ENCODE data around the gene HASPIN.
"Not testable (repeated sequence)": the region's sequence is repeated elsewhere in the genome, so short reads cannot be mapped to it uniquely, and the experiment has no call there.

Gene HASPIN

GRCh38 chr17:3695723-3696411 lies 27.8 kb upstream of the HASPIN start, which contains the start of gene P2RX5:
Gene P2RX5 (minus strand): TSS chr17:3696155. CDS start chr17:3696005, 150 bp downstream.
- no peak for DNase-seq (ENCODE audit: low spot score)

GRCh38 chr17:3697103-3697476 lies 26.6 kb upstream of the HASPIN start:
- DNase-seq (ENCODE audit: low spot score) = no peak

GRCh38 chr17:3698139-3698538 lies 25.6 kb upstream of the HASPIN start:
- no peak for DNase-seq (ENCODE audit: low spot score)

- no peak for DNase-seq (ENCODE audit: low spot score)
These were observed 23.8 kb upstream of the HASPIN start for GRCh38 chr17:3699951-3700350.

- DNase-seq (ENCODE audit: low spot score) = not testable (repeated sequence)
These were observed 21.6 kb upstream of the HASPIN start for GRCh38 chr17:3702041-3702539.

- no peak for DNase-seq (ENCODE audit: low spot score)
These were observed 18.6 kb upstream of the HASPIN start for GRCh38 chr17:3704931-3705717.

GRCh38 chr17:3705718-3705984 lies 18.1 kb upstream of the HASPIN start:
- DNase-seq (ENCODE audit: low spot score) = not testable (repeated sequence)

GRCh38 chr17:3708366-3708765 lies 15.3 kb upstream of the HASPIN start:
- DNase-seq (ENCODE audit: low spot score) = no peak

- no peak for DNase-seq (ENCODE audit: low spot score)
These were observed 12.7 kb upstream of the HASPIN start for GRCh38 chr17:3710951-3711383.

GRCh38 chr17:3712811-3713463 lies 10.8 kb upstream of the HASPIN start:
- DNase-seq (ENCODE audit: low spot score) = no peak

GRCh38 chr17:3715296-3715695 lies 8.4 kb upstream of the HASPIN start:
- no peak for DNase-seq (ENCODE audit: low spot score)

GRCh38 chr17:3718201-3718600 lies 5.5 kb upstream of the HASPIN start:
- no peak for DNase-seq (ENCODE audit: low spot score)

- no peak for DNase-seq (ENCODE audit: low spot score)
These were observed 4.4 kb upstream of the HASPIN start for GRCh38 chr17:3719265-3719664.

- DNase-seq (ENCODE audit: low spot score) = no peak
These were observed 987 bp upstream of the HASPIN start for GRCh38 chr17:3722716-3723115.

- DNase-seq (ENCODE audit: low spot score) = no peak
These were observed 531 bp upstream of the HASPIN start for GRCh38 chr17:3723188-3723555.

GRCh38 chr17:3724378-3725077 lies 825 bp downstream of the HASPIN start:
- no peak for DNase-seq (ENCODE audit: low spot score)

GRCh38 chr17:3727041-3727440 lies 3.3 kb downstream of the HASPIN start:
- DNase-seq (ENCODE audit: low spot score) = no peak

- DNase-seq (ENCODE audit: low spot score) = not testable (repeated sequence)
These were observed 4.4 kb downstream of the HASPIN start for GRCh38 chr17:3728099-3728498.

- no peak for DNase-seq (ENCODE audit: low spot score)
These were observed 6.2 kb downstream of the HASPIN start for GRCh38 chr17:3729881-3730280.

- no peak for DNase-seq (ENCODE audit: low spot score)
These were observed 7.3 kb downstream of the HASPIN start for GRCh38 chr17:3730881-3731429.

- DNase-seq (ENCODE audit: low spot score) = no peak
These were observed 8.5 kb downstream of the HASPIN start for GRCh38 chr17:3732210-3732621.

GRCh38 chr17:3734911-3735276 lies 11.2 kb downstream of the HASPIN start:
- DNase-seq (ENCODE audit: low spot score) = not testable (repeated sequence)
